Aortic smooth muscle cell (primary cell): ENCODE data around the gene CD8B2. TPM values are rescaled to one million over a fixed set of nuclear protein-coding genes. Genes with fewer than 3 reads are reported as not detected.

Source experiments
- total RNA-seq: library from RNA; depleted of rRNA; stranded (reverse); fragments of >200 nt; gene quantifications from 2 replicates; pipeline ENCODE4 v1.2.3, GENCODE V29; 2014

Gene CD8B2
- total RNA-seq: not detected in 2 replicates

GRCh38 chr2:106486551-106487385, at the start of gene CD8B2:
CD8B2 (plus strand) TSS chr2:106487364; CDS start chr2:106487427, 63 bp downstream.

GRCh38 chr2:106468107-106468506, 19.1 kb upstream of the CD8B2 start, which contains the start of gene RGPD3:
RGPD3 (minus strand) TSS chr2:106468413; CDS start chr2:106468288, 125 bp downstream.

Other genes starting within 250 kb of the CD8B2 start
- gene RGPD3, start 19.0 kb upstream of the CD8B2 start, total RNA-seq: 0.12 and 0.13 TPM in 2 replicates